ENCODE results near the gene FYB2. TPM values are rescaled to one million over a fixed set of nuclear protein-coding genes. Genes with fewer than 3 reads are reported as not detected.

The FYB2 gene
- total RNA-seq, 1 experiment from 2014 or later, result not detected

DNA sequence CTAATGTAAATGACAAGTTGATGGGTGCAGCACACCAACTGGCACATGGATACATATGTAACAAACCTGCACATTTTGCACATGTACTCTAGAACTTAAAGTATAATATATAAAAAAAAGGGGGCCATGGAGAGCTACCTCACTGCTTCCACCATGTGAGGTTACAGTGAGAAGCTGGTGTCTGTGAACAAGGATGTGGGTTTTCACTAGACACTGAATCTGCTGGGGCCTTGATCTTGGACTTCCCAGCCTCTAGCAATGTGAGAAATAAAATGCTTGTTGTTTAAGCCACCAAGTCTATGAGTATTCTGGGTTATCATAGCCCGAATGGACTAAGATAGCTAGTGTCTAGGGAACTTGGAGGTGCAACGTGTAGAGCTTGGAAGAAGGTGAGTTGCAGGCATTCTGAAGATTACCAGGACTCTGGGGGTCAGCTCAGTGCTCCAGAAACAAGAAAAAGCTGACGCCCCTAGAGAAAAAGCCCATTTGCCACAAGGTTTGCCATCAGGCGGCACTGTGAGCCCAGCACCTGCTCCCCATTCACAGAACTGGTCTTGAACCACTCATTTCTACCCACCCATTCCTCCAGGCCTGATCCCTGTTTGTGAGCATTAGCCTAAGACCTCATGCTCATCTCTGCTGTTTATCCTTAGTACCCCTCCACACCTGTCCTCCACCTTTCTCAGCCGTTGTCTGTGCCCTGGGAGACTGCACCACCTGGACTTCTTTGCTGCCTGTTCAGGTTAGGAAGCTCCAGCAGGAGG, 15.1 kb upstream of the FYB2 start:
- no peak for DNase-seq (ENCODE audit: low read depth)

DNA sequence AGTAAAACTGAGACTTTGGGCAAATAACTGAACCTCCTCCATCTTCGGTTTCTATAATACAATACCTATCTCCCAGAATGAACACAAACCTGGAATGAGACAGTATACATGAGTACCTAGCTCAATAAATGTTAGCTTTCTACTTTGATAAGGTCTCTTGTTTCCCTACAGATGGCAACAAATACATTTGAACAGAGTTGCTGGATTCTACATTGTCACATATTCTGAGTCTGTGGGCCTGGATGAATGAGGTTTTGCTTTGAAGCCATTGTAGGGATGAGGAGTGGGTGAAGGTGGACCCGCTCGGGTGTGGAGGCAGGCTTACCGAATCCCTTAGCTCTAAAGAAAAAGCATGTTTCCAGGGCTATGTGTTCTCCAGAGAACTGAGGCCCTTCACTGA, 13.9 kb upstream of the FYB2 start:
- DNase-seq (ENCODE audit: low read depth), result no peak

DNA sequence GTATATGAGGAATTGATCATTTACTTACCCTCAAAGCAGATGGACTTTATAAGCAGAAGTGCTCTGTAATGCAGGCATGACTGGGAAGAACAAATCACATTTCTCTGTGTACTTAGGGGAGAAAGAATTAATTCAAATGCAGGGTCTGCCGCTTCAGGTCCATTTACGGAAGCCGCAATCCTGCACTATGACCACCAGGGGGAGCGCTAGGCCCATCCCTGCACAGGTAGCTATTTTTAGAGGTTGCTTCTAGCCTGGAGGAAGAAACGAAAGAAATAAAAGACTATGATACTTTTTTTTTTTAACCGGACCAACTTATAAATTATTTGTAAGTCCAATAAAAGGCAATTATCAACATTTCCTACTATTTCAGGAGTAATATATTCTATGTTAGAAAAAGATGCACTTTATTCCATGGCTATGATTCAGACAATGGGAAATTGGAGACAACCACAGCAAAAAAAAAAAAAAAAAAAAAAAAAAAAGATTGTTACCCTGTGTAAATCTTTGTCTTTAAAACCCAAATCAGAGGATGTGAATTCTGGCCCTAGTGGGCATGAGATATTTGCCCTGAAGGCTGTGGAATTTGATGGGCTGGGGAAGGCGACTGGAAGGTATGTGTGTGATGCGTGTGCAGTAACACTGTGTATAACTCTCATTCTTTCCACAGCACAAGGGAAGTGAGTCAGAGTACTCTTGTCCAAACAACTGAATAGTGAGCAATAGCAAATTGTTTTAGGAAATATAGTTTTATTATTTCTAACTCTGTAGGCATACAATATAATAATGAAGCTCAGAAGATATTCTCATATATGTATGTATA, 12.9 kb upstream of the FYB2 start:
- DNase-seq (ENCODE audit: low read depth), result peak; percentile 83

DNA sequence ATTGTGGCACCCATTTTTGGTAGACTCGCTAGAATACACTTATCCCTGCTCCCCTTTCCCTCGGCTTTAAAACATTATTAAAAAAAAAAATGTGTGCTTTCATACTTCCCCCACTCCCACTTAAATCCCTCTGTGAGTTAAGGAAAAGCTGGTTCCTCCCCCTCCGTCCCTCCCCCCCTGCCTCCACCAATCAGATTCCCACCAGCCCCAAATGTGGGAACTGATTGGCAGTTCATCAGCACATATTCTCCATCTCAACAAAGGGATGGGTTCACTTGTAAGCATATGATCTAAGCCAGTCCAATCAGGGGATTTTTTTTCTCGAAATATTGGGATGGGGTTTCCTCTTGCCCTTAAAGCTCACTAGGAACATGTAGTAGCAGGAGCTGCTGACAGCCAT, 10.8 kb upstream of the FYB2 start:
- no peak for DNase-seq (ENCODE audit: low read depth)

DNA sequence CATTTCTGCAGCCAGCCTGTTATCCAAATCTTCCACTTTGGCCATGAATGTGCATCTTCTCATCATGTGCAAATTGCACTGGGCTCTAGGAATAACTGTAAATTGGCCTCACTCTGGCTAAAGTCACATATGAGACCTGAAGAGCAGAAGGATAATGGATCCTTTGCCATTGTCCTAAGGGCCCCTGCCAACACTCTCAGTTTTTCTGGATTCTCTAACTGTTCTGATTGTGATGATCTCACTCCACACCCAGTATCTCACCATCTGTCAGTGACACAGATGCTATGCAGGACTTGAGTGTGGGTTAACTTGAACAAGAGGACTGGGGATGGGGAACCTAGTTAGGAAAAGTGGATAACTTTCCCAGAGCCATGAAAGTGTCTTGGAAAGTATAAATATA, 8.5 kb upstream of the FYB2 start:
- DNase-seq (ENCODE audit: low read depth), result no peak

DNA sequence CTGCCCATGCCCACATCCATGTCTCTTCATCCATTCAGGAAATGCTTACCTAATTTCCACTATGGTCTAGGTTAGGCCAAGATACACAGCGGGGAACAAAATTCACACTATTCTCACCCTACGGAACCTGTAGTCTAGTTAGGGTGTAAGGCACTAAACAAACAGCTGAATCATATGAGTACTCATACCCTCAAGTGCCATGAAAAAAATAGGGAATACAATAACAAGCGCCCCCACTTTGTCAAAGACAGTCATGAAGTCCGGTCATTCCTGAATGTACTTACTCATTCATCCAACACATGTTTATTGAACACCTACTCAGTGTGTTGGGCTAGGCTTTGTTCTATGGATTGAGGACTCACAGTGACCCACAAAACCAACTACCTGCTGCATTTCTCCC, 6.2 kb upstream of the FYB2 start:
- DNase-seq (ENCODE audit: low read depth), result peak; percentile 27

DNA sequence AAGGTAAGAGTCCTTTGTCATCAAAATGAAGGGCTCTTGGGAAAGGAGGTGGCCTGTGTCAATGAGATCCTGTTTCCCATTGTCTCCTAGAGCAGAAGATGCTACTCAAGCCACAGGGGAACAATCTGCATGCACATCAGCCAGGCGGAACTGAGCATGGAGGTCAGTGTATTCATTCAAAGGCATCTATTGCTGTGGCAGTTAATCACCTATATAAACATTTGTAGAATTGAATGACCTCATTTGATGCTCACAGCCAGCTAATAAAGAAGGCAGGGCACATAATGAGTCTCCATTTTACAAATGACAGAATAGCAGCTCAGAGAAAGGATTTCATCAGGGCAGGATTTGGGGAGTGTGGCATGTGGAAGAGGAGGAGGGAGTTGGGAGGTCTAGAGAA, 5.7 kb upstream of the FYB2 start:
- DNase-seq (ENCODE audit: low read depth), result no peak

DNA sequence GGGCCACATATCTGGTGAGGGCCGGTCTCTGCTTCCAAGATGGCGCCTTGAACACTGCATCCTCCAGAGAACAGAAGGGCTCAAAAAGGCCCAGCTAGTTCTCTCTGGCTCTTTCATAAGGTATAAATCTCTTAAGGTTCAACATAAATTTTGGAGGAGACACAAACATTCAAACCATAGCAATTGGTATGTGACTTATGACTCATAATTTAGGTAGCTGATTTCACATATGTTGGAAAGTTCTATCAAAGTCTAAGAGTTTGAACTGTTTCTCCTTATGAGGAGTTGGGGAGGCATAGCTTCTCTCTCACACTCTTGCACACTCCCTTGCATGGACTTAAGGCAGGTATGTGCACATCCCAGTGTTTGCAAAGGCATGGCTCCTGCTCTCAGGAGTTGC, 5.1 kb upstream of the FYB2 start:
- no peak for DNase-seq (ENCODE audit: low read depth)

DNA sequence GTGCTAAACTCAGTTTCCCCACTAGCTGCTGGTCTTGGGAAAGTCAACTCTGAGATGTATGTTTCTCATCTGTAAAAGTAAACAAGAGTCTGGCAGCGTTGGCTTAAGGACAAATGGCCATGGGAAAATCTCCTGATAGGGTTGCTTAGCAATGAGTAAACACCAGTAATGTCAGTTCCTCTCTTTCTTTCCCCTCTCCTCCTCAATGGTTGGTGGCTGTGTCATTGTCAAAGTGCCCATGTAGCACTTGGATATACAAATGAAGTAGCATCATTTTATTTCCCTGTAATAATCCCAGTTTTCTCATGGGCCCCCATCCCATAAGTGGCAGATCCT, 2.2 kb upstream of the FYB2 start:
- no peak for DNase-seq (ENCODE audit: low read depth)

DNA sequence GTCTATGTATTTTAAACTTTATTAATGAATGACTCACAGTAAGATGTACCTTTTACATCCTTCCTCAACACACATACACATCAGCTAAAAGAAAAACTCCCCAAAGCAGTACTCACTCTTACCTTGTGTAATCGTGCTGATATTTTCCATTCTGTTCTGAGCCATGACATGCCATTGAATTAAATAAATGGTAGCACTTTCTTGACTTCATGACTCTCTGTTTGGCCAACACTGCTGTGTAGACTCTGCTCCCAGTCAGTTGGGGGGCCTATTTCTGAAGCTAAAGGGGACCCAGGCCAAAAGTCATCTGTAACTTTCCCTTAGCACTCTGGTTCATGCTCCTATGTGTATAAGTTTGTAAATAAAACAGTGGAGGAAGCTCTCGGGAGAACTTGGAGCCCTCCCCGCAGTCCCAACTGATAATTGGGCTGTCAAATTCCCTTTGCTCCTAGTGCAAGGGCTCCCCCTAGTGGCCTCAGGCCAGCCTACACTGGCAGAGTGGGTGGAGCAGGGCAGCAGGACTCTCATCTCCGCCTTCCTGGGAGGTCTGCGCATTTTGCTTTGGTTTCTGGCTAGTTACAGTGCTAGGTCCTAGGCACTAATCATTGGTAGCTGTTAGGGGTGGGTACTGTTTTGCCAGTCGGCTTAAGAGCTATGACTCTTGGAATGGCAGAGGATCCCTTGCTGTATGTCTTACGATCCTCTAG, 1.7 kb upstream of the FYB2 start:
- DNase-seq (ENCODE audit: low read depth), result peak; percentile 70

DNA sequence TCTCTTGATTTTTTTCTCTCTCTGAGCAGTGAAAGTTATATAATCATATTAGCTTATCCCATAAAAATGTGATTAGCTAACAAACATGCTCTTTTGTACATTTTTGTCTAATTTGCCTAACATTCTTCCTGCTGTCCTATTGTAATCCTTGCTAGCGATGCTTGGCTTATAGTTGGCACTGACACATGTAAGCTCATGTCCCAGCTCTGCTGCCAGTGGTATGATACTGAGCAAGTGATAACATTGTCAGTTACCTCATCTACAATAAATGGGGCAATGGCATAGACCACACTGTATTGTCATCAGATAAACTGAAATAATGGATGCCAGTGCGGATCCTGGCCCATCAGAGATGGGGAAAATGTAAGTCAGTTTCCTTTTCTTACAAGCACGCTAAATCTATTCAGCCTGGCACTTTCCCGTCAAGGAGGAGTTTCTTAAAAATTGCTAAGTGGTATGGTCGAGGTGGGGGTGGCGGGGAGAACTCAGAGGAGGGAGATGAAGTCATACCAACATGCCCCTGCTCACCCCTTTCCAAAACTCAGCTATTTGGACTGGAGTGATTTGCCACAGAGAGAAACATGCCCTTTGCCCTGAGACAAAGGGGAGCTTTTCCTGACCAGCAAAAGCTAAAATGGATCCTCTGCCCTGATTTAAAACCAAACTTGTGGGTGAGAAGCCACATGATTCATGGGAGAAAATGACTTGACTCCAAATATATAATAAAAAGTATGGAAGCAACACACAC, 1.3 kb downstream of the FYB2 start:
- no peak for DNase-seq (ENCODE audit: low read depth)

DNA sequence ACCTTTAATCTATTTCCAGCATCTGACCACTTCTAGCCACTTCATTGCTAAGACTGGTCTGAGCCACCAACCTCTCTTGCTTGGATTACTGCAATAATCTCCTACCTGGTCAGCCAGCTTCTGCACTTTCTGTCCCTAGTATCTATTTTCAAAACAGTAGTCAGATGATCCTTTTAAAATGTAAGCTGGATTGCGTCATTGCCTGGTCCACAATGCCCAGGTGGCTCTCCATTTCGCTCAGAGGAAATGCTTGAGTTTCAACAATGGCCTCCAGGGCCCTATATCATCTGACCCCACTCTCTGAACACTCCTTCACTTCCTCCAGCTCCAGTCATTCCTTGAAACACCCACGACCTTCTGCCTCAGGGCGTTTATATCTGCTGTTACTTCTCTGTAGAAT, 2.3 kb downstream of the FYB2 start:
- DNase-seq (ENCODE audit: low read depth), result no peak

DNA sequence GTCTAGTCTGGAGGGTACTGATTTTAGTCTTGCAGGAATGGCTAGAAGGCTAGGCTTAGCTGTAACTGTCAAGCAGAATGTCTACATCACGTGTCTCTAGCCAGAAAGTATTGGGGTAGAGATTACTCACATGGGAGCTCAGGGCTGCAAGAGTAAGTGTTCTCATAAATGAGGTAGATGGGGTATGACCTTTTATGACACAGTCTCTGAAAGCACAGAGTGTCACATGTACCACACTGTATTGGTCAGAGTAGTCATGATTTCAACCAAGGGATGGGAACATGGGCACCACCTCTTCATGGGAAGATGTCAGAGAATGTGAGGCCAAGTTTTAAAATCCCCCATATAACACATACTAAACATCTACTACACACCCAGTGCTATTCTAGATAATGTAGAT, 2.9 kb downstream of the FYB2 start:
- DNase-seq (ENCODE audit: low read depth), result no peak

DNA sequence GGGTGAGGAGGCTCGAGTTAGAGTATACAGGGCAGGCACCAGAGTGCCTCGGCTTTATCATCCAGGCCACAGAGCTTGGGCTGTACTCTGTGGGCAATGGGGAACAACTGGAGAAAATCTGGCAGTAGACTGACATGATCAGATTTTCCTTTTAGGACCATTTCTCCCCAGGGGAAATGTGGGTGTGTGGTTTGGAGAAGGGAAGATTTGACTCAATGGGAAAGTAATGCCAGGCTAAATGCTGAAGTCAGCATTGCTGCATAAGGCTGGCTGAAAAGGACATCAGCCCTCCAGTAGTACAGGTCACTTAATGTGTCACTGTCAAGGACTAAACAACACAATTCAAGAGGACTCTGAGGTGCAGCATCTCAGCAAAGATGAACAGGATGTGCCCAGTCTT, 5.0 kb downstream of the FYB2 start:
- DNase-seq (ENCODE audit: low read depth), result no peak

DNA sequence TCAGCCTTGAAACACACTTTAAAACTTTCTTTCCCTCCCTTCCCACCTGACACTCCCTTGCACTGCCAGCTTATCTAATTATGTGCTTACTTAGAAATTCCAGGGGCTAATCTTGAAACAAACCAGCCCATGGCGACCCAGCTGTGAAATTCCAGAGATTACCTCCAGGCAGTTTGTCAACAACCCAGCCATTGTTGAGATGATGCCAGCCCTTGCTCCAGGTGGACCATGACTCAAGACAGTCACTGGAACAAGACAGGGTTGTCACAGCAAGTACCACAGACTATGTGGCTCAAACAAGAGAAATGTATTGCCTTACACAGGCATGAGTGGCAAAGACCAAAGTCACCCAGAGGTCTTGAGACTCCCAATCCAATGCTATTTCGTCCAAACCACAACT, 7.9 kb downstream of the FYB2 start:
- DNase-seq (ENCODE audit: low read depth), result no peak

DNA sequence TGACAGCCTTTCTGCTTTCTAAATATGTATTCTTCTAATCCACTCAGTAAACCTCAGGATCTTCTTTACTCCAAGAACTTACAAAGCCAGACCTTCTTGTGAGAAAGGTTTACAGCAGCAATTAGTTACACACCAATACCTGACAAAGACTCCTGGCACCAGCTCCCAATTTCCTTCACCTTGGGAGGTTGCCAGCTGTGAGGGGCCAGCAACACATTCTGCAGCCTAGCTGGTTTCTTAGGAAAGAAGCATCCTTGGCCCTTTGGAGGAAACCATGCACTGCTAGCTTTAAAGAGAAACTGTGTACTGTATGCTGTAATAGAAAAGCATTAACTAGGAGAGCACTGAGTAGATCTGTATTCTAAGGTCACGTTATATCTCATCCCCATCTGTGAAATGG, 10.8 kb downstream of the FYB2 start:
- DNase-seq (ENCODE audit: low read depth), result no peak

DNA sequence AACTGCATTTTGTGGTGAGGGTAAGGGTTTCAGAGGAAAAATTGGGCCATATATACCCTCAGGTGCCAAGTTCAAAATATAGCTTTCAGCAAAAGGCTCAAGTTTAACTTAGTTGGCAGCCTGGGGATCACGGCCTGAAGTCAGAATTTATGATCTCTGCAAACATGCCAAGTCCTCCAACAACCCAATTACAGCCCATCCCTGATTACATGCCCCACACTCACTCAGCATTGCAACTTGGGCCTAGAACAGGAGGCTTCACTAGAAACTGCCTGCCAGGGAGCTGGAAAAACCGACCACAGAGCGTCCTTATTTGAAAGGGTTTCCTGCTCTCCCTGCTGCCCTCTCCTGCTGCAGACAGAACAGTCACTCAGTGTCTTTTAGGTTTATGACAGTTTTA, 12.4 kb downstream of the FYB2 start:
- DNase-seq (ENCODE audit: low read depth), result no peak

DNA sequence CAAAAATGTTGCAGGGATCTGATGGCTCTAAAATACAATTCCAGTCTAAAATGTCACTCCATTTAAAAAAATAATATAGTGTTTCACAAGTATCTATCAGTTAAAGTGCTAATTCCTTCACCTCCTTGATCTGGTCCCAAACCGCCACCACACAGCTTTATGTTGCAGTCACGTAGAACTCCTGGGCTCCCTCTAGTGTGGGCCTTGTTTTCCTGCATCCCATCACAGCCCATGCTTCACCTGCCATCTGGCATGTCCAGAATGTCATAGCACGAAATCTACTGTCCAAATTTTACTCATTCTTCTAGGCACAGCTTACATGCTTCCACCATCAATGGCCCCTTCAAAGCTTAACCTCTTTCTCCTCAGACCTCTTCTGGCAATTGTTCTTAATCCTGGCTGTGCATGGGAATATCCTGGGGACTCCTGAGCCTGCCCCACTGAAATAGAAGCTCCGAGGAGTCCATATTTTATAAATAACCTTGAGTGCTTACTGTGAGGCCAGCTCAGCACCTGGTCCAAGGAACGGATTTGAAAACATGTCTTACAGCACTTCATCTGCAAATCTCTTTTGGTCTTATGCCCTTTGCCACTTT, 15.5 kb downstream of the FYB2 start:
- DNase-seq (ENCODE audit: low read depth), result peak; percentile 48

DNA sequence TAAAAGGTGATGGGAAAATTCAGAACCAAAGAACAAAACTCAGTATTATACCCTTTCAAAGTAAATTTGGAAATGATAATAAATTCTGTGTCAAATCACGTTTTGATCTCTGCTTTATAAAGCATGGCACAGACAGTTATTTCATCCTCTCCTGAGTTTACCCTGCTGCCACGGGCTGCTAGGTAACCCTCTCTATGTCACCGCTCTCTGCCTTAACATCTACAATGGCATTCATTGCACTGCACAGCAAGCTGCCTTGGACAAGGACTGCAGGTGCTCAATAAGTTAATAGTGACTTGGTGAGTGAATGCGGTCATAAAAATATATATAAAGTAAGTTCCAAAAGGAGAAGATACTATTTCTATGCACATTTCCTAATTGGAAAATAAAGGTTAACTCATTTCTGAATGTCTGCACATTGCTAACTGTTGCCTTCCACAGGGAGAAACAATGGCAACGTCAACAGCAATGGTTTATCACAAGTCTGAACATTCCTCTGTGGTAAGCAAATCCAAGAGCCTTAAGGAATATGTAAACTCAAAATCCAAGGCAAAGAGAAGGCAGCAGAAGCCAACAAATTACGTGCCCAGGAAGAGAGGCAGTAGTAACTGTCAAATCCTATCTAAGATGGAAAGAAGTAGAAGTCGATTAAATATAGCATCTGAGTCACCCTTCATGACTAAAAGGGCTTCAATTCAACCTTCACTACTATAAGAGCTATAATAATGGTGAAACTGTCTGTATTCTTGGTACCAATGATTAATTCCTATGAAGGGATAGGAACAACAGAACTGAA, 19.4 kb downstream of the FYB2 start:
- peak; percentile 75 for DNase-seq (ENCODE audit: low read depth)

DNA sequence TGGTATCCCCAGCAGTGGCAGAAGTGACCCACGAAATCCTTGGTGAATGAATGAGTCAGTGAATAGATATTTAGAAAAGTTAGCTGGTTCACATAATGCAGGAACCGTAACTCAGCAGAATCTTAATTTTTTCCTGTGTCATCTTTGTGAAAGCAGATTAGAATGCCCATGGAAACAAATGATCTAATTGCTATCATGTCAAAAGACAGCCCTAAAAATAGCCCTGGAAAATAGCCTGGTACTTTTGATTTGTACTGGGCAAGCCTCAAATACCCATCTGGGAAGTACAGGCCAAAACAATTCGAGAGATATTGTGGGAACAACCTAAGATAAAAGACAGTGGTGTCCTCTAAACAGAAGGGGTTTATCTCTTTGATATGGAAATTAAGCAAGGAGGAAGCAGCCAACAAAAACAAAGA, 21.1 kb downstream of the FYB2 start:
- DNase-seq (ENCODE audit: low read depth), result peak; percentile 53

Measured in HT1080 (cell line).